HG03039 (cell line): ENCODE results near the gene XXYLT1.

Source experiments
- ATAC-seq: cut with Tn5 transposase; IDR thresholded peaks from one replicate; pipeline ENCODE4 v1.9.1; 2021; ENCODE audit warnings: mild to moderate bottlenecking, moderate library complexity; ENCODE audit not compliant: unreplicated experiment

XXYLT1 gene

DNA sequence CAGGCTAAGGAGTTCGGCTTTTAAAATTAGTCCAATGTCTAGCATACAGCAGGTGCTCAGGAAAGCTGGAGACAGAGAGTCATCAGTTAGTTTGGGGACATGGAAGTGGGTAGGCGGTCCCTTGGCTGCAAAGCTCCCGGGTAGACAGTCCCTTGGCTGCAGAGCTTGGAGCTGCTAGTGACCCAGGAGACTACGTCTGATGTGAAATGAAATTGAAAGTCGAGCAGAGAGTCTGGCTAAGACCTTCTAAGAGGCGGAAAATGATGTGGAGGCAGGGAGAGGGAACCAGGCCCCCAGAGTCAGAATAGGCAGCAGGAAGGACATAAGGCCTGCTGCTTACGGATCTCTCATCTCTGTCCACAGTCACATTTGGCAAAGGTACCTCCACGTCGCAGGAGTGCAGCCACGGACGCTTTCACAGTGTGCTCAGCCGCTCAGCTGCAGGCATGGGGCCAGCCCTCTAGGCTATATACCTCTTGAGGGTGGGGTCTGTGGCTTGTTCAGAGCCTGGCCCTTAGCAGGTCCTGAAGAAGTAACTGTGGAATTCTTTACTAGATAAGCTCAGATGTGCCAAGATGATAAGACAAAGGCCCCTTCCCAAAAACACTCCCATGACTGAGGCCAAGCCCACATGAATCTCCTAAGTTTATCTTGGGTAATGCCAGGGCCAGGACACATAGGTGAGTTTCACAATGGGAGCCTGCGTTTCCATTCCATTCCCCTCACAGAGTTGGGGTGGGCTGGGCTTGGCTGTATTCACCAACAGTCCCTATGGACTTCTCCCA, 131.7 kb downstream of the XXYLT1 start:
- no peak for ATAC-seq

DNA sequence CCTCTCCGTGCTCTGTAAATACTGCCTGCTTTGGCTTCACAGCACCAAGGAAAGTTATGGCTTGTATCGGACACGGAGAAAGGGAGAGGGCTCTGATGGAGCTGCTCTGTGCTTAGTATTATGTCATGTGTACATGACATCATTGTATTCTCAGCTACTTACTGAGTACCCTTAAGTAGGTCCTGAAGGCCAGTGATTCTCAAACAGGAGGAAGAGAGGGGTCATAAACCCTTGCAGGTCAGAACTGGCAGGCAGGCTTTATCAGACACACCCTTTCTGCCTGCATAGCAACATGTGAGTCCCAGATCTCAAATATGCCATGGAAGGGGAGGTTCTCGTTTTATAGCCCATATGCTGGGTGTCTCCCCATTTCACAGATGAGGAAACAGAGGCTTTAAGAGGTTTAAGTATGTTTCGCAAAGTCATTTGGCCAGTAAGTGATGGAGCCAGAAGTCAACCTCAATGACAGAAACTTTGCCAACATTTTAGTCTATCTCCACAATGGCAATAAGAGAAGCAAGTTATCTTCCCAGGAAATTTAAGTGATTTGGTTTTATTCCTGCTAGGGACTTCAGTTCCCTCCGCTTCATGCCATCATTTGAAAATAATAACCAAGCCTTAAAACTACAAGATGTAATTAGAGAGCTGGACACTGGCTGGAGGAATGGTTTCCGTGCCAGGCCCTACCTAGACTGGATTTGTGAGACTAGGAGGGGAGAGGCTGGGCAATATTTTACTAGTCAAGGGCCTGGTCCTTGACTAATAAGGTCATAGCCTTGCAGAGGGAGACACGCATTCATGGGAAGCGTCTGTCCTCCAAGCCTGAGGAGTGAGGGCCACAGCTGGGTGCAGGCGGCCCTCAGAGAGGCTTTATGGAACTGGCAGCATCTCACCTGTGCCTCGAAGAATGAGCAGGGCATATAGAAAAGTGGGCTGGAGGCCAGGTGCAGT, 133.0 kb downstream of the XXYLT1 start:
- ATAC-seq, result no peak

DNA sequence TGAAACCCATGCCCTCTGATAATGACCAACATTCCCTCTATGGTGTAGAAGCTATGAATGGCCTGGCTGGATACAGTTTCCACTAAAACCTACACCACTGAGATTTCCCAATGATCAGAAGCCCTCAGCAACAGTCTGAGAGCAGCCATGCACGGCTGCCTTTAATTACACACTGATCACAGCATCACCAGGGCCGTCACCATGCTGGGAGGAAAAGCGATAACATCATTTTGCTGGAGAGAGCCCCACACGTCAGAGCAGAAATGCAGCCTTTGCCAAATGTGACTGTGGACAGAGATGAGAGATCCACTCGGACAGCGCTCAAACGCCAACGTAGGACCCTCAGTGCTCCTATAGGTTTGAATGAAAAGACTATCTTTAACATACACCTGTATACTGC, 135.0 kb downstream of the XXYLT1 start:
- ATAC-seq, result no peak

DNA sequence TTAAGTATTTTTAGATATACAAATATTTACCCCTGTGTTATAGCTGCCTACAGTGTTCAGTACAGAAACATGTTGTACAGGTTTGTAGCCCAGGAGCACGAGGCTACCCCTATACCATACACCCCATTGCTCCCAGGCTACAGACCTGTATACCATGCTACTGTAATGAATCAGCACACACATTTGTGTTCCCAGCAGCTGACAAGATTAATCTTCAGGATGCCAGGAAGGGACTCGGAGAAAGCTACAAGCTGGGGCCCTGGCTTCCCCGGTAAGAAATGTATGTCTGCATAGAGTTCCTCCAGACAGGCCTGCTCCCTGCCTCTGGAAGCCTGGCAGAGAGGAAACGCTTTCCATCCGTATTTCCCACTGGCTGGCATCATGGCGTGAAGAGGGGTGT, 136.5 kb downstream of the XXYLT1 start:
- ATAC-seq, result no peak

DNA sequence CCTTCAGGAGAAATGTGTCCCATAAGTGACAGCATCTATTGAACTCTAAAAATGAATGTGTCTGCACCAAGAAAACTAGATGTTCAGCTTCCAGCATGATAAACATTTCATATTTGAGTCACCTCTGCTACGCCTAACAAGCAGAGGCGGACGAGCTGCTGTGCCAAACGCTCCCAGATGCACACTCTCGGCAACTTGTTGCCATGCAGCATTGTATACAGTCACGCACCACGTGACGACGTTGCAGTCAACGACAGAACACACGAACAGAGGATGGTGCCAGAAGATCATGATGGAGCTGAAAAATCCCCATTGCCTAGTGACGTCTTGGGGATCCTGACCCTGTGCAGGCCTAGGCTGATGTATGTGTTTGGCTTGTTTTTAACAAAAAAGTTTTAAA, 137.5 kb downstream of the XXYLT1 start:
- ATAC-seq, result no peak

DNA sequence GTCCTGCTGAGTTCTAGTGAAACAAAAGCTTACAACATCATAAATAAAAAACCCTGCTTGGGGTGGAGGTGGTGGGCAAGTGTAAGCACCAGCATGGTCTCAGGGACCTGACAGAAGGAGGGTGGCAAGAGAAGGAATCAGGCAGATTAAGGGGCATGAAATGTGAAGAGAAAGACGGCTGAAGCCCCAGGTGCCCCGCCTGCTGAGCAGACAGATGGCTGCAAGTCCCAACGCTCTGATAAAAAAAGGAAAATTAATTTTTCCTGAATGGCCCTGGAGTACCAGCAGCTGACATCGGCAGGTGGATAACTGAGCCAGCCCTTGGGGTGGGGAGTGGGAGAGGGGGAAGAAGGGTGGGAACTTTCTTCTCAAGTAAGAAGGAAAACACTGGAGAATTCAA, 137.9 kb downstream of the XXYLT1 start:
- no peak for ATAC-seq

DNA sequence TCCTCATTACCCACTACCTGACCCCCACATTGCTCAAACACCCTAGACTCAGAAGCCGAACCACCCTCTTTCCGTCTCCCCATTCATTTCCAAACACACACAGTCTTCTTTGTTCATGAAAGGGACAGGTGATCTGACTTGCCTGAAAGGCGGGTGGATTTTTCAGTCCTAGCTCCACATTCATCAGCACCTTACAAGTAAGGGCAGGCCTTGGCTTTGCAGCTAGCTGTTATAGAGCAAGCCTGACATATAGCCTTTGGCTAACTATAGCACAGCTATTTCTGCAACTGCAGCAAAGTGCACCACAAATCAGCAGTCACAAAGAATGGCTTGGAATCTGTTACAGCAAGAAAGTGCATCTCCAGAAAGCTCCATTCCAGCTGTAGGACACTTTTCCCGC, 139.8 kb downstream of the XXYLT1 start:
- no peak for ATAC-seq

DNA sequence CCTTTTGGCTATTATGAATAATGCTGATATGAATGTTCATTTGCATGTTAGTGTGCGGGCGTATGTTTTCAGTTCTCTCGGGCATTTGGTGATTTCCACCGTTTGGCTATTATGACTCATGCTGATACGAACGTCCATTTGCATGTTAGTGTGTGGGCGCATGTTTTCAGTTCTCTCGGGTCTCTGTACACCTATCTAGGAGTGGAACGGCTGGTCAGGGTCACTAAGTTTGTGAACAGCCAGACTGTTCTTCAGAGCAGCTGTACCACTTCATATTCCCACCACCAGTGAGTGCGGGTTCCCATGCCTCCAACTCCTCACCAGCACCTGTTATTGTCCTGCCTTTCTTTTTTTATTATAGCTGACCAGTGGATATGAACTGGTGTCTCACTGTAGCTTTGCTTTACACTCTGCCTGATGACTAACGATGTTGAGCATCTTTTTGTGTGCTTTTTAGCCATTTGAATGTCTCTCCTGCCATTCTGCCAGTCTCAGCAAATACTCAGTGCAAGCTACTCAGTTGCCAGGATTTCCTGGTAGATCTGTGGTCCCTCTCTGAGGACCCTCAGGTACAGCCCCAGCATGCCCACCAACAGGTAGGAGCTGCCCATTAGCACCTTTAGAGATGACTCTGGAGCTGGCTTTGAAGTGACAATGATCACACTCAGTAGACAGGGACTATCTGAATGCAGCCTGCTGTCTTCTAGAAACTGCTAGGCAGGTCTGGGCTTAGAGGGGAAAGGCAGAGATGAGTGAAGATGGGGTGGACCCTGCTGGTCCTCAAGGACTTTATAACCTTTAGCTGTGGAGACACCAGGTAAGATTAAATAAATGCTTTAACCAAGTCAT, 141.1 kb downstream of the XXYLT1 start:
- peak; percentile 79 for ATAC-seq

DNA sequence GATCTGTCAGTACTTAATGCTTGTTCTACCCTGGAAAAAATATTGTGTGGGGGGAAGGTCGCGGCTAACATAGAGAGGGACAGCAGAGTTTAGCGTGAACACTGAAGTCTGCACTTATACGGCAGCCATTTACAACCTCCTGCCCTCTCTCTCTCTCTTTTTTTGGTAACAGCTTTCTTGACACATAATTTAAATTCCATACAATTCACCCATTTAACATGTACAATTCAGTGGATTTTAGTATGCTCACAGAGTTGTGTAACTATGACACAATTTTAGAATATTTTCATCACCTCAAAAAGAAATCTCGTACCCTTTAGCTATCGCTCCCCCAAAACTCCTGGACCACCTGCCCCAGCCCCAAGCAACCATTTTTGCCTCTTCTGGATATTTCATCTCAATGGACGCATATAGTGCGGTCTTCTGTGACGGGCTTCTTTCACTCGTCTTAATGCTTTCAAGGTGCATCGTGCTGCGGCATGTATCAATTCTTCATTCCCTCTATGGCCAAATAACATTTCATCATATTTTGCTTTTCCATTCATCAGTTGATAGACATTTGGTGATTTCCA, 141.8 kb downstream of the XXYLT1 start:
- ATAC-seq, result no peak

DNA sequence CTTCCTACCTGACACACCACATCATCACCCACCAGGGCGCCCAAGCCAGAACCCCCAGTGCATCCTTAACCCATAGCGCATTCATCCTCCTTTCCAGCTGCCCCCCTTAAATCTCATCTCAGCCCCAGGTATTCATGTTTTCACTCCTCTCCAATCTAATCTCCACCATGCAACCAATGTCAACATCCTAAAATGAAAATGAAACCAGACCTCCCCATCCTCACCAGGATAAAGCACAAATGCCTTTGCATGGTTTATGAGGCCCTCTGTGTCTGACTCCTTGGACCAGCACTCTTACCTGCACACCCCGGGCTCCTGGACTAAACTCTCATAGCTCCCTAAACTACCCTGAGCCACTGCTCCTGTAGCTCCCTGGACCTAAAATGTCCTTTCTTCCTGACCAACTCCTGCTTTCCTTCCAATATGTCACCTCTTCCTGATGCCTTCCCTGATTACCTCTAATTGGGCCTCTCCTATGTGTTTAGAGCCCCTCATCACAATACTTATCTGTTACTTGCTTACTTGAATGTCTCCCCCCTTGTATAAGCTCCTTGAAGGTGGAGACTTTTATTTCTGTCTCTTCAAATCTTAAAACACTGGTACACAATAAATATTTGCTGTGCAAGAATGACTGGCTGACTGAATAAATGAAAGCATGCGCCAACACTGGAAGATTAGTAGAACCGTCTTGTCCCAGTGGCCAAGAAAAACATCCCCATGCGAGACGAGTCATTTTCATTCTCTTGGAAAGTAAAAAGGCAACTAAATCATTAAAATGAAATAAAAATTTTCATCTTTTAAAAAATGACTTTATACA, 142.5 kb downstream of the XXYLT1 start:
- ATAC-seq, result no peak

DNA sequence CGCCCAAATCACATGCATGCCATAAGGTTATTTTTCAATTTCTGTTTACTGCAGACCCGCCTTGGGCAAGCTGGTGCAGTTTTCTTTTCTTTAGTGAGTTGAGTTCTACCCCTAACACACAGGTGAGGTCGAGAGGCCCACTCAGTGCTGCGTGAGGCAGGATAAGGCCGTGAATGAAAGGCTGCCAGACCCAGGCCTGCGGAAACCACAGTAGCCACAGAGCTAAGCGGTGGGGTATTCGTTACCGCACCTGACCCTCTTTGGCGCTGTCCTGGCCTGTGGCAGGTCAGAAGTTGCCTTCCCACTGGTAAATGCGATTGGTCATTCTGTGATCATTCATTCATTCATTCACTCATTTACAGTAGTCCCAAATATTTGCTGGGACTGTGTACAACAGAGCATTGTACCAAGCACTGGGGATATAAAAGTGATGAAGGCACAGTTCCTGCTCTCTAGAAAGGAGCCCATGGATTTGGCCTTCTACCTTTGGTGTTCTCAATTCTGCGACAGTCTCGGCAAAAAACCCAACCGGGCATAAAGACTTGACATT, 144.8 kb downstream of the XXYLT1 start:
- no peak for ATAC-seq

DNA sequence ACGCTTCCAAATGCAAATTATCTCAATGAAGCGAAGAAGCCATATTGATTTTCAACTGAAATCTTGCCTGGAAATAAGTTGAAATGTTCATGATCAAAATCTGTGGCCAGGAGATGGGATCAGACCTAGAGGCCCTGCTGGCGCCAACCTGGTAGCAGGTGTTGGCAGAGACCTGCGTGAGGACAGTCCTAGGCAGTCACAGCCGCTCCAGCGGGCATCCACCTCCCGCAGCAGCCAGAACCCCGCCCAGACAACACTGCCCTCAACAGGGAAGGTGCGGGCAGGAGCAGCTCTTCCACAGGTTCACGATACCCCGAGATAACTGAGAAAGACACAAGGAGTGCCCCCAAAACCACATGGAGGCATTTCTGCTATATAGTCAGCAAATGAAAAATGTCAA, 145.3 kb downstream of the XXYLT1 start:
- no peak for ATAC-seq

DNA sequence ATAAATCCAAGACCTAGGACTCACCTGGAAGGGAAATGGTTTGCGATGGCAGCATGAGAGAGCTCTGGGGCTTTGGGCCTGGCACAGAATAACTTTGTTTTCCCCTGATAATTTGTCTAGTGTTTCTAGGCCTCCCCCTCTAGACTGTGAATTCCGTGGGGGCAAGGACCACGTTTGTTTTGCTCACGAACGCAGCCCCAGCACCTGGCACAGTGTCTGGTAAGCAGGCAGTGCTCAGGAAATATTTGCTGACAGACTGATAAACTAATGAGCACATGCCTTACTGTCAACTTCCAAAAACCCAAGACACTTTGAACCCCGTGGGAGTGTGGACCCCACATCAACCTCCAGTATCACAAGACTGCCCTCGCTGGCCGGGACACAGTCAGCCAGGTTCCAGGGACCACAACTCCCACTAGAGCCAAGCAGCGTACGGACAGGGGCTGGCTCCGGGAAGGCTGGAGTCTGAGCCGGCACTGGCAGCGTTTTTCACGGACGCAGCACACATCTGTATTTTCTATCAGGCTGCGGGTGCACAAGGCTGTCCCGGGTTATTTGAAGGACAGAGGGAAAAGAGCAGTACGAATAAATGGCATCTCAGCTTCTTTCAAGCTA, 146.5 kb downstream of the XXYLT1 start:
- no peak for ATAC-seq

DNA sequence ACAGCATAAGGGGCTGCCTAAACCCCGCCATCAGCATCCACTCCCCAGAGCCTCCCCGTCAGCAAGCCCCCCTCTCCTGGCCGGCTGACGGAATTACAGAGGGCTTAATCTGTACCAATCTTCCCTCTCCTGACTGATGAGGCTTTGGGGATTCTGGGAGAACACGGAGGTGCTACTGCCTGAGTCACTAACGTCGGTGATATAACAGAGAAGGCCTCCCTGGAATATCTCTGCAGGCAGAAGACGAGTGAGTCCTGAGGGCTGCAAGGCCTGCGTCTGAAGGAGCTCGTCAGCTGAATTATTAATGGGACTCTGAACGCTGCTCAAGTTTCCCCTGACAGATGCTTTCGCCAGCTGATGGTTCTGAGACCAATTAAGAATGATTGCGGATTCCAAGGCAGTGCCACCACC, 147.7 kb downstream of the XXYLT1 start:
- no peak for ATAC-seq

DNA sequence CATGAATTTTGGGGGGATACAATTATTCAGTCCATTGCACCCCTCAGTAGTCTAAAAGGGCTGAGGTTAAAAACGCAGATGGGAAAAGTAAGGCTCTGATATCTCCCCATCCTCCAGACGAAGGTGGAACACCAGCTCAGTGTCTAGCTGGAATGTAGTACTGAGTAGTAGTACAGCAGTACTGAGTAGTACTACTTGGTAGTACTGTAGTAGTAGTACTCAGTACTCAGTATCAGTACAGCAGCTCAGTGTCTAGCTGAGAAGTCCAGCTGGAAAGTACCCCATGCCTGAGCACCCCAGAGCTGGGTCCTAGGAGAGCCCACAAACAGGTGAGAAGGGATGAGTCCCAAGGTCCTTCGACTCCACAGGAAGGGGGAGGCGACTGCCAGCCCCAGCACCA, 148.7 kb downstream of the XXYLT1 start:
- ATAC-seq, result no peak

DNA sequence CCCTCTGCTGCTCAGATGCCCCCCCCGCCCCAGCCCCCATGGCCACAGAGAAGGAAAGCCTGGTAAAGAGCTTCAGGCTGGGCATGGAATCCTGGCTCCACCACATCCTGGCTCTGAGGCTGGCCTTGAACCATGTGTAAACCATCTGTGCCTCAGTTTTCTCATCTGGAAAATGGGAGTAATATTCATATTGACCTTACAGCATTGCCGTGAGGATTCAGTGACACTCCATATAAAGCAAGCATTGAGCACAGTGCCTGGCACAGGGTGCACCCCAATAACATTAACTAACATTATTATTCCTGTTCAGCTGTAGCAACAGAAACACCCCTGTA, 150.7 kb downstream of the XXYLT1 start:
- no peak for ATAC-seq

DNA sequence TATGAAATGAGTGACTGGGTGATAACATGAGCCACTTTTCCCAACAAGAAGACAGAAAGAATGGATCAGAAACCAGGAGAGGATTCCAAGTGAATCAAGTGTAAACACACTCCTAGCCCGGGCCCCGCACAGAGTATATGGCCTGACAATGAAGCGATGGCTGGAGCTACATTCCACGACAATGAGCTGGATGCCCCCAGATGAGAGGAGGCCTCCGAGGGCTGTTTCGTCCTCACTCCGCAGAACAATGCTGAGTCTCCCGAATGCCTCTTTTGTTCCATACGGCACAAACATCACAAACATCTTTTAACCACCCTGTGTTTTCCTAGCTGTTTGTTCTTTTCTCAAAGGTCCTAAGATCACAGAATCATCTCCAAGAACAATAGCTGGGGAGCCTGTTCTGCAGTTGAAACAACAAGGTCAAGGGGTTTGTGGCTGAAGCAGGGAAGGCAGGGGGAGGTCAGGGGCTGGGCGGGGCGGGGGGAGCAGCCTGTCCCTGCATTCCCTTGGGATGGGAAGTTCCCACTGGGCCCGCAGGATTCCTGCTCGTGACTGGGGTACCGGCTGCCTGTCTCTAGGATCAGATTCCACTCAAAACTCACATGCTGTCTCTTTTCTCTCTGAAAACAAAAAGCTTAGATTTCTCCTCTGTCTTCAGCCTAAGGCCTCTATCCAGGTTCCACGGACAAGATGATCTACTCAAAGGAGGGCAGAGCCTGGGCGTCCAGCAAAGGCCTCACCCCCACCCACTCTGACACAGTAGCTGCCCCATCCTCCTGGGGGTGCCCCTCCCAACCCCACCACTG, 151.3 kb downstream of the XXYLT1 start:
- ATAC-seq, result no peak

DNA sequence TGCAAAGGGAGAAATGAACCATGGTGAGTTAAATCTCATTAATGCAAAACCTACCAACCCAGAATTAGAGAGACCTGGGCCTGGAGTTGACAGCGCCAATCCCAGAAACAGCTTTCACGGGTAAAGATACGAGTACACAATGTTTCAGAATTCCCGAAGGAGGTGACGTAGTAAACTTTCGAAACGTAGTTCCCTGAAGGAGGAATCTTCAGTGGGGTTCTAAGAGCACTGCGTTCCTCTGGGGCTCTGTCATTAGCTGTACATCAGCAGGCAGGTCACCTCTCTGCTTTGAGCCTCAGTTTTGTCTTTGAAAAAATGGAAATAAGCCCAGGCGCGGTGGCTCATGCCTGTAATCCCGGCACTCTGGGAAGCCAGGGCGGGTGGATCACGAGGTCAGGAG, 152.3 kb downstream of the XXYLT1 start:
- no peak for ATAC-seq
